H9 (cell line): ENCODE measurements around the gene CHCHD1. TPM values are rescaled to one million over a fixed set of nuclear protein-coding genes. Genes with fewer than 3 reads are reported as not detected.

Experiments used
- DNase-seq: peaks from one replicate; pipeline ENCODE4 v3.0.0-alpha.2; 2017
- H2AFZ ChIP-seq: one replicate; pipeline ENCODE4 v1.6.1; 2013; ENCODE audit warnings: mild to moderate bottlenecking, low read length, control low read depth, moderate library complexity
- H2AK5ac ChIP-seq: 2 replicates; pipeline ENCODE4 v1.6.1; 2013; ENCODE audit warnings: low read length, control low read depth, mixed read lengths; ENCODE audit not compliant: insufficient read length
- H2BK120ac ChIP-seq: one replicate; pipeline ENCODE4 v1.6.1; 2013; ENCODE audit warnings: low read depth, mild to moderate bottlenecking, low read length, control low read depth, inconsistent platforms; ENCODE audit not compliant: poor library complexity, severe bottlenecking
- H2BK12ac ChIP-seq: 2 replicates; pipeline ENCODE4 v1.6.1; 2013; ENCODE audit warnings: low read length, control low read depth, mixed read lengths, low read depth; ENCODE audit not compliant: insufficient read length
- H2BK15ac ChIP-seq: 2 replicates; pipeline ENCODE4 v1.6.1; 2013; ENCODE audit warnings: low read depth, low read length, control low read depth
- H2BK20ac ChIP-seq: one replicate; pipeline ENCODE4 v1.6.1; 2013; ENCODE audit warnings: low read depth, mild to moderate bottlenecking, low read length, control low read depth, inconsistent platforms; ENCODE audit not compliant: poor library complexity, severe bottlenecking
- H2BK5ac ChIP-seq: 2 replicates; pipeline ENCODE4 v1.6.1; 2013; ENCODE audit warnings: low read length, control low read depth, mixed read lengths; ENCODE audit not compliant: insufficient read length
- H3K14ac ChIP-seq: 2 replicates; pipeline ENCODE4 v1.6.1; 2013; ENCODE audit warnings: low read length, control low read depth; ENCODE audit not compliant: insufficient read depth
- H3K18ac ChIP-seq: 2 replicates; pipeline ENCODE4 v1.6.1; 2013; ENCODE audit warnings: low read depth, mild to moderate bottlenecking, mixed read lengths, low read length, control low read depth; ENCODE audit not compliant: insufficient read length
- H3K23ac ChIP-seq: 2 replicates; pipeline ENCODE4 v1.6.1; 2013; ENCODE audit warnings: low read length, control low read depth, mixed read lengths, low read depth; ENCODE audit not compliant: insufficient read length
- H3K23me2 ChIP-seq: 2 replicates; pipeline ENCODE4 v1.6.1; 2013; ENCODE audit warnings: low read depth, mild to moderate bottlenecking, mixed read lengths, low read length, control low read depth; ENCODE audit not compliant: insufficient read length, poor library complexity, severe bottlenecking
- H3K27ac ChIP-seq: 2 replicates; pipeline ENCODE4 v1.5.1; 2013; ENCODE audit warnings: low read length, control low read depth, mixed read lengths, low read depth; ENCODE audit not compliant: insufficient read length
- H3K27me3 ChIP-seq: 2 replicates; pipeline ENCODE4 v1.6.1; 2013; ENCODE audit warnings: low read length, control low read depth, inconsistent platforms; ENCODE audit not compliant: insufficient read depth
- H3K4ac ChIP-seq: 2 replicates; pipeline ENCODE4 v1.6.1; 2013; ENCODE audit warnings: low read depth, mild to moderate bottlenecking, control low read depth, inconsistent platforms, low read length, moderate library complexity
- H3K4me1 ChIP-seq: 2 replicates; pipeline ENCODE4 v1.6.1; 2013; ENCODE audit warnings: low read length, control low read depth, inconsistent platforms; ENCODE audit not compliant: insufficient read depth
- H3K4me2 ChIP-seq: 2 replicates; pipeline ENCODE4 v1.6.1; 2013; ENCODE audit warnings: low read length, control low read depth, mixed read lengths; ENCODE audit not compliant: insufficient read length, insufficient read depth
- H3K56ac ChIP-seq: 2 replicates; pipeline ENCODE4 v1.6.1; 2013; ENCODE audit warnings: low read depth, mild to moderate bottlenecking, mixed read lengths, low read length, control low read depth; ENCODE audit not compliant: insufficient read length
- H3K79me1 ChIP-seq: 2 replicates; pipeline ENCODE4 v1.6.1; 2013; ENCODE audit warnings: low read depth, mild to moderate bottlenecking, moderate library complexity, low read length, control low read depth, inconsistent platforms; ENCODE audit not compliant: insufficient read depth, poor library complexity, severe bottlenecking
- H3K79me2 ChIP-seq: 2 replicates; pipeline ENCODE4 v1.6.1; 2013; ENCODE audit warnings: low read length, control low read depth, inconsistent platforms; ENCODE audit not compliant: insufficient read depth
- H3K9ac ChIP-seq: 2 replicates; pipeline ENCODE4 v1.6.1; 2013; ENCODE audit warnings: low read length, control low read depth, mixed read lengths; ENCODE audit not compliant: insufficient read length; ENCODE audit errors: extremely low read depth
- H3K9me3 ChIP-seq: one replicate; pipeline ENCODE4 v1.6.1; 2013; ENCODE audit warnings: low read depth, low read length, inconsistent platforms; ENCODE audit not compliant: control insufficient read depth
- H3T11ph ChIP-seq: one replicate; pipeline ENCODE4 v1.6.1; 2013; ENCODE audit warnings: mild to moderate bottlenecking, low read length, control low read depth, inconsistent platforms
- H4K20me1 ChIP-seq: one replicate; pipeline ENCODE4 v1.6.1; 2013; ENCODE audit not compliant: control insufficient read depth, insufficient read length, insufficient read depth
- H4K5ac ChIP-seq: 2 replicates; pipeline ENCODE4 v1.6.1; 2013; ENCODE audit warnings: low read depth, mild to moderate bottlenecking, mixed read lengths, low read length, control low read depth; ENCODE audit not compliant: insufficient read length
- H4K8ac ChIP-seq: replicated peaks from 2 replicates; pipeline ENCODE4 v1.6.1; 2013; ENCODE audit warnings: low read length, control low read depth, mixed read lengths, low read depth; ENCODE audit not compliant: insufficient read length
- H4K91ac ChIP-seq: 2 replicates; pipeline ENCODE4 v1.6.1; 2013; ENCODE audit warnings: low read depth, mild to moderate bottlenecking, moderate library complexity, mixed read lengths, low read length, control low read depth; ENCODE audit not compliant: insufficient read length
- H3K27ac Mint-ChIP-seq, 3 experiments: 2 replicates in 2 of 3; 3 replicates in 1 of 3; pipeline ENCODE4 v1.8.0; 2020 to 2021; ENCODE audit warnings: mixed read lengths in 3 of 3, mild to moderate bottlenecking in 1 of 3, moderate library complexity in 1 of 3
- H3K27me3 Mint-ChIP-seq: 2 replicates; pipeline ENCODE4 v1.8.0; 2021; ENCODE audit warnings: low read depth, mild to moderate bottlenecking, moderate library complexity, mixed read lengths
- H3K36me3 Mint-ChIP-seq, 3 experiments: 2 replicates in 2 of 3; 3 replicates in 1 of 3; pipeline ENCODE4 v1.8.0; 2020 to 2021; ENCODE audit warnings: low read depth in 3 of 3, mixed read lengths in 3 of 3; ENCODE audit not compliant: insufficient read depth in 1 of 3
- H3K4me1 Mint-ChIP-seq, 2 experiments: 2 replicates each; pipeline ENCODE4 v1.8.0; 2020; ENCODE audit warnings: mixed read lengths in 2 of 2
- H3K4me3 Mint-ChIP-seq, 2 experiments: 2 replicates in 1 of 2; 3 replicates in 1 of 2; pipeline ENCODE4 v1.8.0; 2020 to 2021; ENCODE audit warnings: mild to moderate bottlenecking in 2 of 2, mixed read lengths in 2 of 2, moderate library complexity in 1 of 2
- H3K9me3 Mint-ChIP-seq, 2 experiments: 2 replicates in 1 of 2; 3 replicates in 1 of 2; pipeline ENCODE4 v1.8.0; 2020; ENCODE audit warnings: mild to moderate bottlenecking in 2 of 2, mixed read lengths in 2 of 2, moderate library complexity in 1 of 2
- CTCF ChIP-seq: fragments of 200-600 bp; sonication (generic); conservative IDR thresholded peaks from 3 replicates; pipeline ENCODE4 v1.8.0; 2021; ENCODE audit warnings: antibody characterized with exemption, mild to moderate bottlenecking
- WGBS: extraction: QIAGEN DNeasy Blood & Tissue Kit; methylation state at CpG from one replicate; pipeline ENCODE4 v1.1.7; 2013; ENCODE audit warnings: missing lambda C conversion rate, low lambda C conversion rate, mixed read lengths; ENCODE audit not compliant: insufficient read length; ENCODE audit errors: extremely low coverage; 5-methylcytosine and 5-hydroxymethylcytosine counted together
- total RNA-seq: library from RNA; stranded (reverse); gene quantifications from 2 replicates; pipeline ENCODE4 v1.2.1, GENCODE V29; 2021

The CHCHD1 gene
- total RNA-seq, 1 experiment from 2014 or later = 45.9 TPM

- no peaks in the 10 kb centered on the region for H3K27me3 ChIP-seq
- no peak overlapping the region for H3K4me2 ChIP-seq
- no peaks in the 10 kb centered on the region for H3K4me1 ChIP-seq
- DNase-seq = no peak
- H4K20me1 ChIP-seq = no peaks in the 10 kb centered on the region
- H2BK120ac ChIP-seq = no peak overlapping the region
- no peak overlapping the region for H2AK5ac ChIP-seq
- Mint-ChIP-seq H3K27me3 (no peaks in the 10 kb centered on the region), H3K4me3 (no peak overlapping the region), H3K36me3 (peaks cover 12 to 70% (median 41%) of the 10 kb centered on the region in 3 experiments; a peak in 6 of 7 replicates), H3K9me3 (no peaks in the 10 kb centered on the region), H3K27ac (no peak overlapping the region), H3K4me1 (no peaks in the 10 kb centered on the region)
- H3K18ac ChIP-seq = no peak overlapping the region
- H2AFZ ChIP-seq = no peak overlapping the region
- no CpG with 5 or more reads among the region's 5 CpGs for WGBS
- no peak overlapping the region for H3K56ac ChIP-seq
- no peak overlapping the region for H2BK12ac ChIP-seq
- no peak overlapping the region for H2BK5ac ChIP-seq
- no peak overlapping the region for H3T11ph ChIP-seq
- H3K23me2 ChIP-seq = no peaks in the 10 kb centered on the region
- no peak overlapping the region for H3K4ac ChIP-seq
- H3K27ac ChIP-seq = no peak overlapping the region
- no peak overlapping the region for H2BK15ac ChIP-seq
- H3K23ac ChIP-seq = no peak overlapping the region
- no peak overlapping the region for H4K8ac ChIP-seq
- no peaks in the 10 kb centered on the region for H3K9me3 ChIP-seq
- no peak overlapping the region for H3K14ac ChIP-seq
- no peak overlapping the region for H3K9ac ChIP-seq
- no peak overlapping the region for H2BK20ac ChIP-seq
- no peaks in the 10 kb centered on the region for H3K79me2 ChIP-seq
- no peaks in the 10 kb centered on the region for H3K79me1 ChIP-seq
- TF ChIP-seq CTCF = no peak
- no peak overlapping the region for H4K5ac ChIP-seq
- no peak overlapping the region for H4K91ac ChIP-seq
Observed at GRCh38 chr10:73796766-73797165, 14.9 kb downstream of the CHCHD1 start.
